NCI-H2196 (cell line): ENCODE results near the gene TRAIP.
"Not testable (repeated sequence)": the region's sequence is repeated elsewhere in the genome, so short reads cannot be mapped to it uniquely, and the experiment has no call there.

ENCODE experiments used
- DNase-seq: peaks from one replicate; lab custom pipeline; 2025; ENCODE audit not compliant: unreplicated experiment; lab: John Stamatoyannopoulos, UW

TRAIP gene

GRCh38 chr3:49826016-49826415 is 30.3 kb downstream of the TRAIP start:
- DNase-seq, result no peak

DNA sequence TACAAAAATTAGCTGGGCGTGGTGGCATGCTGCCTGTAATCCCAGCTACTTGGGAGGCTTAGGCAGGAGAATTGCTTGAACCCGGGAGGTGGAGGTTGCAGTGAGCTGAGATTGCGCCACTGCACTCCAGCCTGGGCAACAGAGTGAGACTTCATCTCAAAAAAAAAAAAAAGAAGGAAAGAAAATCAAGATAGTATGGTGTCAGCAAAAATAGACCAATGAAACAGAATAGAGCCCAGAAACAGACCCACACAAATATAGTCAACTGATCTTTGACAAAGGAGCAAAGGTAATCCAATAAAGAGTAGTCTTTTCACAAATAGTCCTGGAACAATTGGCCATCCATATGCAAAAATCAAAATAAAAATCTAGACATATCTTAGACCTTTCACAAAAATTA is 33.2 kb downstream of the TRAIP start:
- DNase-seq, result not testable (repeated sequence)

DNA sequence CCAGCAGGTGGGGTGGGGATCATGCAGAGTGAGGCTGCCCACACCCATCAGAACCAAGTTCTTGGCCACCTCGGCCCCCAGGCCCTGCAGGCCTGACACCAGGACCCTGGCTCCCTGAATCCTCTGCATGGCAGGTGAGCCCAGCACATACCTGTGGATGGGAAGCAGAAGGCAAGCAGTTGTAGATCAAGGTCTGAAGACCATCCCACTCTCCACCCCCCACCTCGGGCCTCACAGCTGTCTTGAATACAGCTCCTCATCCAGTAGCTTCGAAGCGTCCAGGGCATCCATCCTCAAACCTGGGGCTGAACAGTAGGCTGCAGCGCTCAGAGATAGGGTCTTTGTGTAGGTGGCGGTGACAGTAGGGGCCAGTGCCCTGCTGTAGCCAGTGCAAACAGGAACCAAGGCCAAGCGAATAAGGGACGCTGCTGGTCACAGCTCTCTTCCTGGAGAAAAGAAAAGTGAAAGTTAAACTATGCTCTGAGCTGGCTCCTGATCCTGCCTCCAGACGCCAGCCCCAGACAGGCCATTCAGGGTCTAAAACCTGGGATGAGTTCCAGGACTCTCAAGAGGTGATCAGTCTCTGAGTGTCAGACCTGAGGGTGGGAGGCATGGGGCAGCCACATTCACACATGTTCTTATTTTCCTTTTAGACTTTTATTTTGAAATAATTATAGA is 42.7 kb downstream of the TRAIP start, which contains the start of gene UBA7:
UBA7 (minus strand) TSS at position 457 of the 678 bp plus-strand sequence; CDS start at position 291, 166 bp downstream.
- DNase-seq, result peak; percentile 52

DNA sequence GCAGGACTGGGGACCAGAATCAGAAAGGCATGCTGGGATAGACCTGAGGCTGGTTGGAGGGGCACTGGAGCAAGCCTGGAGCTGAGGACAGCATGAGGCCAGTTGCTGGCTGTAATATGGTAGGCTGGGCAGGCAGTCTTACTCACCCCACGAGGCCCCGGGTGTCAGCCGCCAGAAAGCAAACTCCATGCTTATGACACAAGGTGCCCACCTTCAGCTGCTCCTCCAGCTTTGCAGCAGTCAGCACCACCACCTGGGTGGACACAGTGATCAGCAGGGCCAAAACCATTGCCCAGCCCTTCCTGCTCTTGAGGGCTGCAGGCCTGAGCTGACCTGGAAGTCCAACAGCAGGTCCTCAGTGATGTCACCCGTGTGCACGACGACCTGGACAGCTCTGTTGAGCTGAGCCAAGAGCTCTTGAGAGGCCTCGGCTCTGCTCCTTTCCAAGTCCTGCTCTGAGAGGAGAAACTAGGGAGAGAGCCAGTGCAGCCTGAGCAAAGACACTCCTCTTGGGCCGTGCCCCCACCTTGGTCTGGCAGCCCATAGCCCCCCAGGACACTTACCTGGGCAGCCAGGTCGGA is 43.4 kb downstream of the TRAIP start:
- no peak for DNase-seq

DNA sequence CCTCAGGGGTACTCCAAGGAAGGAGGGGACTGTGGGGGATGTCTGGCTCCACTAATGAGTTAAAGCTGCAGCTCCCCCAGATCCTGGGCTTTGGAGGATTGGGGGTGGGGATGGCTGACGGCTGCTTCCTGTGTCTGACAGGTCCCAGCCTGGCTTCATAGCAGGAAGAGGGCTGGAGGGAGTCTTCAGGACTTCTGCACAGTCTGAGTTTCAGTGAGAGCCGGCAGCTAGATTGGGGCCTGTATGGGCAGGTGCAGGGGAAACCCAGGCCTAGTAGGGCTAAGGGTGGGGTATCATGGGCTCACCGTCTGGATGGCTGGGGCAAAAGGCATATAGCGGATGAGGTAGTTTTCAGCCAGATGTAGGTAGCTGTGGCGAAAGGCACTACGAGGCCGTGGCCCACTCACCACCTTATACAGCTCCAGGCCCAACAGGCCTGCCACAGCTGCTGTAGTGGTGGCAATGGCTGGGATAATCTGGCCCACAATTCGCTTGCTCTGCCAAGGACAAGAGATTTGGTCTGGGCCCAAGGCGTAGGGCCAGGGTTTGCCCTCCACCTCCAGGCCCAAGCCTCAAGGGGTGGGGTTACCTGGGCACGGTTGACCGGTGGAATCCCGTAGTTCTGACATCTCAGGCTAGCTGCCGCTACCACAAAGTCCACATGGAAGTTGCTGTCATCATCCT is 48.8 kb downstream of the TRAIP start:
- DNase-seq, result no peak

DNA sequence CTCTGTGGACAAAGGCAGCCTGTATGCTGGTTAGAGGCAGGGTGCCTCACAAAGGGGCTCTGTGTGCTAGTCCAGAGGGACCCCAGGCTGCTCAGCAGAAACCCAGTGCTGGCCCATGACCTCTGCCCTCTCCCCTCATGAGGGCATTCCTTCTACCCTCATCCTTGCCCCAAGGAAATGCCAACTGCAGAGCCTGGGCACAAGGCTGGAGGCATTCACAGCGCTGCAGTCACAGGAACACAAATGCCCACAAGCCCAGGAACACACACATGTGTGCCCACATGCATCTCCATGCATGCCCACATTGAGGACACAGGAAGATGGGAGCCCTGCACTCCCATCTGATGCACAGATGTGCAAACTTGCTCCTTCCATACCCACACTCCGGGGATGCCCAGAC is 49.5 kb downstream of the TRAIP start:
- no peak for DNase-seq

- DNase-seq, result no peak
Observed at GRCh38 chr3:49805897-49806701, 50.3 kb downstream of the TRAIP start.

DNA sequence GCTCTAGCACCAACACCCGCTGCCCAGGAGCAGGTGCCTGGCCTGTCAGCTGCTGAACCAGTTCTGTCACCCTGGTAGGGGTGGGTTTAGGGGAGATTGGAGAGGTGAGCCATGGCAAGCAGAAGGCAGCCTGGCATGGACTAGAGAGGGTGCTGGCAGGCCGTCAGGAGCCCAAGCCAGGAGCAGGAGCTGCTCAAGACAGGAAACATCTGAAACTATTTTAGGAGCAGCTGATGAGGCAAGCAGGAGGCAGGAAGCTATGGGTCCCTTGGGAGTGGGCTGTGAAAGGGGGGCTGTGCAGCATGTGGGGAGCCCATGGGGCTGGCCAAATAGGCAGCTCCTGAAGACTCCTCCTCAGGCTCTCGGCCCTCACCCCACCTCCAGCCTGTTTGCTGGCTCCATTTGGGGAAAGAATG is 51.0 kb downstream of the TRAIP start:
- no peak for DNase-seq

DNA sequence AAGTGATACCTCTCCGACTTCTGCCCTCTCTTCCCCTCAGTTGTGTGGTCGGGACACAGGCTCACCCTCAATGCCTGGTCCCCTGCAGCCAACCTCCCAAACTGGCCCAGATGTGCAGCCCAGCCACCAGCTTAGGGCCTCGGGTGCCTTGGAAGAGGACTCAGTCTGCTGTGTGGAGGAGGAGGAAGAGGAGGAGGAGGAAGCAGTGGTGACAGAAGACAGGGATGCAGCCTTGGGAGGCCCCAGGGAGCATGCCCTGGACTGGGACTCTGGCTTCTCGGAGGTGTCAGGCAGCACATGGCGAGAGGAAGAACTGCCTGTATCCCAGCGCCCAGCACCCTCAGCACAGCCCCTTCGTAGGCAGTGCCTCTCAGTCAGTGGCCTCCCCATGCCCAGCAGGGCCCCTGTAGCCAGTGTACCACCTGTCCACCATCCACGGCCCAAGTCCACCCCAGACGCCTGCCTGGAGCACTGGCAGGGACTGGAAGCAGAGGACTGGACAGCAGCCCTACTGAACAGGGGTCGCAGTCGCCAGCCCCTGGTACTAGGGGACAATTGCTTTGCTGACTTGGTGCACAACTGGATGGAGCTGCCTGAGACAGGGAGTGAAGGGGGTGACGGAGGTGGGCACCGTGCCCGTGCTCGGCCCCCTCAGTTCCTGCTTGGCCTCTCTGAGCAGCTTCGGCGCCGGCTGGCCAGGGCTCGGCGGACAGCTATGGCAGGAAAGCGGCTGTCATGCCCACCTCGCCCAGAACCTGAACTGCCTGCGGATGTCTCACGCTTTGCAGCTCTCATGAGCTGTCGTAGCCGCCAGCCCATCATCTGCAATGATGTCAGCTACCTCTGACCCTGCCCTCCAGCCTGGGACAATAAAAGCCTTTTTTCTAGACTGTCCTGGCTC is 52.0 kb downstream of the TRAIP start:
- DNase-seq, result no peak

- no peak for DNase-seq
Observed at GRCh38 chr3:49803465-49804140, 52.8 kb downstream of the TRAIP start.

GRCh38 chr3:49802719-49803464 is 53.5 kb downstream of the TRAIP start, which contains the start of gene INKA1:
TSS of gene INKA1 (plus strand) at chr3:49803261. CDS start at chr3:49803393, 132 bp downstream.
- DNase-seq, result peak; percentile 70

GRCh38 chr3:49801160-49801559 is 55.2 kb downstream of the TRAIP start:
- no peak for DNase-seq

- no peak for DNase-seq
Observed at GRCh38 chr3:49799761-49800160, 56.6 kb downstream of the TRAIP start, which contains the start of gene CDHR4. TSS of gene CDHR4 (minus strand) at chr3:49799873. CDS start at chr3:49799812, 61 bp downstream.

DNA sequence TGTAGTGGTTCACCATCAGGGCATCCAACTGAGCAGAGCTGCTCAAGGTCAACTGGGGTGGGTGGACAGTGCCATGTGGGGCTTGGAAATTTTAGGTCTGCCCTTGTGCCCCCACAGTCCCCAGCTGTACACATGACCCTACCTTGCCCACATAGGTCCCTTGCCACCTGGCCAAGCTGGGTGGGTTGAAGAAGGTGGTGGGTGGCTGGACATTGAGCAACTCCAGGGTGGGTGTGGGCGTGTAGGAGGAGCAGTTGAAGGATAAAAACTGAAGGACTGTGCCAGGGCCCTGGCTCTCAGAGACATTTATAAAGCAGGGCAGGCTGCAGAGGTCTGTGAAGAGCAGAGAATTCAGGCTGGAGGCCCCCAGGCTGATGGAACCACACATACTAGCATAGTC is 57.3 kb downstream of the TRAIP start:
- DNase-seq, result no peak

- no peak for DNase-seq
Observed at GRCh38 chr3:49794926-49795905, 61.1 kb downstream of the TRAIP start.

- DNase-seq, result no peak
Observed at GRCh38 chr3:49794431-49794830, 61.9 kb downstream of the TRAIP start.

DNA sequence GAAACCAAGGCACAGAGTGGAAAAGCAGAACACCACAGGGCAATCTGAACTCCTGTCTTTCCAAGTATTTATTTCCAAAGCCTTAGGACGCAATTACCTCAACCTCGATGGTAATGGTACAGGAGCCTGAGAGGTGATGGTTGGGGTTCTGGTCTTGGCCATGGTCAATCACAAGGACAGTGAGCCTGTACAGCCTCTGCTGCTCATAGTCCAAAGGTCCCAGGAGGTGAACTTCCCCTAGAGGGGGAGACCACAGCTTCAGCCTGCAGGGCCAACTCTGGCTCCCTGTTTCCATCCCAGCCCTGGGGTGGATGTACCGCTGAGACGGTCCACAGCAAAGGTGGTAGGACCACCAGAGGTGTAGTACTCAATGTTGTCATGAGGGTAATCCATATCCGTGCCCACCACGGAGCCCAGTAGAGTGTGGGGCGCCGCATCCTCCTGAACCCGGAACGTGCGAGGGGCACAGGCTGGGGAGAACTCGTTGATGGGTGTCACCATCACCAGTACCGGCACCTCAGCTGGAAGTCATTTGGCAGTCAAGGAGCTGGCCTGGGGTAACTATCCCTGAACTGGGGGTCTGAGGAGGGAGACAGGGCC is 62.8 kb downstream of the TRAIP start:
- no peak for DNase-seq
